Gastrocnemius medialis (tissue), 4 donors: ENCODE measurements around the gene PLK5.

Source experiments
- CTCF ChIP-seq, 5 experiments: fragments of 450-650 bp in 3 of 5; fragments of 200-600 bp in 2 of 5; sonication (generic) in 2 of 5; IDR thresholded peaks in 4 of 5; conservative IDR thresholded peaks in 1 of 5; 1 replicate in 4 of 5; 2 replicates in 1 of 5; pipeline ENCODE4 v1.5.1; 2016 to 2019; ENCODE audit warnings: antibody characterized with exemption in 5 of 5, mild to moderate bottlenecking in 3 of 5, moderate library complexity in 3 of 5
- POLR2A ChIP-seq, 2 donors: fragments of 450-650 bp; IDR thresholded peaks; one replicate each; pipeline ENCODE4 v1.6.1; 2017; ENCODE audit warnings: antibody characterized with exemption in 2 of 2, mild to moderate bottlenecking in 2 of 2, moderate library complexity in 2 of 2

GRCh38 chr19:1532003-1532402 lies 8.1 kb downstream of the PLK5 start:
- TF ChIP-seq CTCF (IDR thresholded peaks at IDR 0.05 in 4 of 5, conservative IDR thresholded peaks at IDR 0.05 in 1 of 5) (no peak), POLR2A (IDR thresholded peaks at IDR 0.05) (no peak)
